ENCODE data around the gene NIM1K.

Gene NIM1K

GRCh38 chr5:43155394-43156096 lies 36.5 kb upstream of the NIM1K start:
- Histone ChIP-seq H3K4me3 (ENCODE audit: low read depth, low read length) (no peak overlapping the region), H3K4me1 (ENCODE audit: control insufficient read depth, insufficient read depth, low read length) (peaks cover 8% of the 10 kb centered on the region), H3K9me3 (ENCODE audit: control insufficient read depth, insufficient read depth, low read depth, low read length) (no peaks in the 10 kb centered on the region), H3K36me3 (ENCODE audit: control insufficient read depth in 2 of 2, insufficient read depth in 1 of 2, low read length in 2 of 2) (peaks cover 9 to 16% of the 10 kb centered on the region in 2 experiments; a peak in 2 of 3 replicates), H3K27ac (ENCODE audit: extremely low read depth, low read depth, low read length) (no peak overlapping the region)
- CTCF ChIA-PET: interaction anchor here (0.6 kb wide), 1 partner anchor 362 kb away, joined by 3 read pairs; no protein-coding TSS in a partner anchor
- TF ChIP-seq ZNF132 (tag by site-specific recombination; IDR thresholded peaks at IDR 0.05; ENCODE audit: borderline replicate concordance): no peak
- no peak for TF ChIP-seq KLF16 (tag by site-specific recombination; IDR thresholded peaks at IDR 0.05)
- no peak for TF ChIP-seq ZSCAN16 (tag by site-specific recombination; IDR thresholded peaks at IDR 0.05)
- no peak for TF ChIP-seq ZNF16 (tag by site-specific recombination; IDR thresholded peaks at IDR 0.05; ENCODE audit: low read depth)
- no peak for TF ChIP-seq REPIN1 (tag by site-specific recombination; IDR thresholded peaks at IDR 0.05; ENCODE audit: low read depth)
- no peak for TF ChIP-seq ZNF830 (tag by site-specific recombination; IDR thresholded peaks at IDR 0.05; ENCODE audit: low read depth)
- no peak for TF ChIP-seq HOXD13 (CRISPR knock-in tag; IDR thresholded peaks at IDR 0.05; ENCODE audit: borderline replicate concordance)
- no peak for TF ChIP-seq ZNF19 (tag by site-specific recombination; IDR thresholded peaks at IDR 0.05; ENCODE audit: low read depth)
- no peak for TF ChIP-seq ZNF239 (tag by site-specific recombination; IDR thresholded peaks at IDR 0.05)
- no peak for TF ChIP-seq ZBTB17 (tag by site-specific recombination; IDR thresholded peaks at IDR 0.05)
- no peak for TF ChIP-seq ZIC2 (tag by site-specific recombination; IDR thresholded peaks at IDR 0.05)
- no peak for TF ChIP-seq ZNF433 (tag by site-specific recombination; IDR thresholded peaks at IDR 0.05; ENCODE audit: low read depth)
- no peak for TF ChIP-seq ZNF449 (tag by site-specific recombination; IDR thresholded peaks at IDR 0.05)
- no peak for TF ChIP-seq ZNF426 (tag by site-specific recombination; IDR thresholded peaks at IDR 0.05)
- POLR2A ChIA-PET: interaction anchor here (1.7 kb wide), 1 partner anchor 35 kb away, joined by 3 read pairs; the partner anchor contains the start of gene ZNF131

GRCh38 chr5:43156388-43156787 lies 35.6 kb upstream of the NIM1K start:
- CTCF ChIA-PET: interaction anchor here (0.6 kb wide), 1 partner anchor 361 kb away, joined by 3 read pairs; no protein-coding TSS in a partner anchor
- no peak overlapping the region for H3K27ac ChIP-seq (ENCODE audit: extremely low read depth, low read depth, low read length)
- H3K36me3 ChIP-seq (ENCODE audit: control insufficient read depth in 2 of 2, insufficient read depth in 1 of 2, low read length in 2 of 2): peaks cover 16 to 17% of the 10 kb centered on the region in 2 experiments
- H3K4me1 ChIP-seq (ENCODE audit: control insufficient read depth, insufficient read depth, low read length): peaks cover 8% of the 10 kb centered on the region
- H3K9me3 ChIP-seq (ENCODE audit: control insufficient read depth, insufficient read depth, low read depth, low read length): no peaks in the 10 kb centered on the region
- POLR2A ChIA-PET: interaction anchor here (0.5 to 1.7 kb wide), 2 partner anchors 16 to 36 kb away, joined by 3 read pairs; partner anchors contain the start of gene ZNF131
- no peak overlapping the region for H3K4me3 ChIP-seq (ENCODE audit: low read depth, low read length)
- TF ChIP-seq ZNF660 (tag by site-specific recombination; IDR thresholded peaks at IDR 0.05): peak; percentile 51; the same call in 1 of the 2 replicates
- TF ChIP-seq ZFP41 (tag by site-specific recombination; IDR thresholded peaks at IDR 0.05; ENCODE audit: borderline replicate concordance): no peak
- no peak for TF ChIP-seq ZNF433 (tag by site-specific recombination; IDR thresholded peaks at IDR 0.05; ENCODE audit: low read depth)
- TF ChIP-seq ZNF639 (tag by site-specific recombination; IDR thresholded peaks at IDR 0.05): no peak
- no peak for TF ChIP-seq KLF17 (tag by site-specific recombination; IDR thresholded peaks at IDR 0.05)
- TF ChIP-seq ZNF558 (tag by site-specific recombination; IDR thresholded peaks at IDR 0.05): no peak
- TF ChIP-seq ZBTB21 (tag by site-specific recombination; IDR thresholded peaks at IDR 0.05): 0 out of 2 replicates have a peak, but pooled peaks have one; percentile 39
- TF ChIP-seq ZFHX2 (tag by site-specific recombination; conservative IDR thresholded peaks at IDR 0.05): 0 out of 2 replicates have a peak, but pooled peaks have one; percentile 11
- 0 out of 2 replicates have a peak, but pooled peaks have one; percentile 62 for TF ChIP-seq PRDM1 (tag by site-specific recombination; IDR thresholded peaks at IDR 0.05)
- no peak for TF ChIP-seq ZNF768 (tag by site-specific recombination; IDR thresholded peaks at IDR 0.05)
- TF ChIP-seq ZNF211 (tag by site-specific recombination; IDR thresholded peaks at IDR 0.05; ENCODE audit: low read depth): no peak
- TF ChIP-seq ZNF302 (tag by site-specific recombination; IDR thresholded peaks at IDR 0.05; ENCODE audit: low read depth): no peak
- TF ChIP-seq ZNF701 (tag by site-specific recombination; IDR thresholded peaks at IDR 0.05): no peak
- peak; percentile 32; the same call in 1 of the 2 replicates for TF ChIP-seq KLF8 (tag by site-specific recombination; IDR thresholded peaks at IDR 0.05)
- TF ChIP-seq ZNF174 (tag by site-specific recombination; IDR thresholded peaks at IDR 0.05): no peak
- no peak for TF ChIP-seq ZNF654 (tag by site-specific recombination; IDR thresholded peaks at IDR 0.05; ENCODE audit: low read depth)
- no peak for TF ChIP-seq ZNF488 (tag by site-specific recombination; IDR thresholded peaks at IDR 0.05)
- TF ChIP-seq ZNF560 (tag by site-specific recombination; IDR thresholded peaks at IDR 0.05; ENCODE audit: borderline replicate concordance): no peak
- no peak for TF ChIP-seq SETDB1 (IDR thresholded peaks at IDR 0.05; ENCODE audit: insufficient read length, low read length)
